PC-3 (cell line): ENCODE measurements around the gene SEC16A.

Source experiments
- EZH2 ChIP-seq: fragments of 300-600 bp; sonication (generic); IDR thresholded peaks from one replicate; pipeline ENCODE4 v1.6.1; 2017; ENCODE audit warnings: antibody characterized with exemption, mild to moderate bottlenecking, low read length; ENCODE audit not compliant: unreplicated experiment
- EZH2phosphoT487 ChIP-seq: fragments of 300-600 bp; sonication (generic); IDR thresholded peaks from 2 replicates; pipeline ENCODE4 v1.6.1; 2018; ENCODE audit warnings: mild to moderate bottlenecking, antibody characterized with exemption, low read length, borderline replicate concordance
- TF ChIP-seq, protein P1 (sequence below): fragments of 300-600 bp; sonication (generic); conservative IDR thresholded peaks from 2 replicates; pipeline ENCODE4 v1.5.1; 2017; ENCODE audit warnings: antibody characterized with exemption, low read depth, mild to moderate bottlenecking, low read length

DNA sequence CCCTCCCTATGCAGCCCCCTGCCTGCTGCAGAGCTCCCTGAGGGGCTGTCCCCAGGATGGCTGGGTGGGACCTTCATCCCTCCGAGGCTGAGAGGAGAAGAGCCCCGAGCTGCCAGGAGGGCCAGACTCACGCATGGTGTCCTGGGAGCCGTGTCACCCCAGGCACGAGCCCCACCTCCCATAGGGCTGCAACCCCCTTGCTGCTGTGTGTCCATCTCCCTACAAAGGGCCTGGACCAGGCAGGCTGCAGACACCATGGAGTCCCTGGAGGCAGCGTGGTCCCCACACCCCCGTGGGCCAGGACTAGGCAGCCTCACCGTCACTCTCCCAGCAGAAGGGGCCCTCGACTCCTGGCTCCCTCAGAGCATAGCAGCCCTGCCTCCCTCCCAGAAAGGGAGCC lies 11.2 kb upstream of the SEC16A start:
- TF ChIP-seq, protein P1, sequence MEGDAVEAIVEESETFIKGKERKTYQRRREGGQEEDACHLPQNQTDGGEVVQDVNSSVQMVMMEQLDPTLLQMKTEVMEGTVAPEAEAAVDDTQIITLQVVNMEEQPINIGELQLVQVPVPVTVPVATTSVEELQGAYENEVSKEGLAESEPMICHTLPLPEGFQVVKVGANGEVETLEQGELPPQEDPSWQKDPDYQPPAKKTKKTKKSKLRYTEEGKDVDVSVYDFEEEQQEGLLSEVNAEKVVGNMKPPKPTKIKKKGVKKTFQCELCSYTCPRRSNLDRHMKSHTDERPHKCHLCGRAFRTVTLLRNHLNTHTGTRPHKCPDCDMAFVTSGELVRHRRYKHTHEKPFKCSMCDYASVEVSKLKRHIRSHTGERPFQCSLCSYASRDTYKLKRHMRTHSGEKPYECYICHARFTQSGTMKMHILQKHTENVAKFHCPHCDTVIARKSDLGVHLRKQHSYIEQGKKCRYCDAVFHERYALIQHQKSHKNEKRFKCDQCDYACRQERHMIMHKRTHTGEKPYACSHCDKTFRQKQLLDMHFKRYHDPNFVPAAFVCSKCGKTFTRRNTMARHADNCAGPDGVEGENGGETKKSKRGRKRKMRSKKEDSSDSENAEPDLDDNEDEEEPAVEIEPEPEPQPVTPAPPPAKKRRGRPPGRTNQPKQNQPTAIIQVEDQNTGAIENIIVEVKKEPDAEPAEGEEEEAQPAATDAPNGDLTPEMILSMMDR: no peak
- TF ChIP-seq EZH2 (no peak), EZH2phosphoT487 (no peak)
